CD4-positive, alpha-beta T cell treated with Interferon alpha-2 for 1 hour (primary cell): ENCODE results near the gene PDE4B.

Source experiments
- DNase-seq, 2 donors: peaks; one replicate each; pipeline ENCODE4 v3.0.0-alpha.2; 2020 to 2022

PDE4B gene

DNA sequence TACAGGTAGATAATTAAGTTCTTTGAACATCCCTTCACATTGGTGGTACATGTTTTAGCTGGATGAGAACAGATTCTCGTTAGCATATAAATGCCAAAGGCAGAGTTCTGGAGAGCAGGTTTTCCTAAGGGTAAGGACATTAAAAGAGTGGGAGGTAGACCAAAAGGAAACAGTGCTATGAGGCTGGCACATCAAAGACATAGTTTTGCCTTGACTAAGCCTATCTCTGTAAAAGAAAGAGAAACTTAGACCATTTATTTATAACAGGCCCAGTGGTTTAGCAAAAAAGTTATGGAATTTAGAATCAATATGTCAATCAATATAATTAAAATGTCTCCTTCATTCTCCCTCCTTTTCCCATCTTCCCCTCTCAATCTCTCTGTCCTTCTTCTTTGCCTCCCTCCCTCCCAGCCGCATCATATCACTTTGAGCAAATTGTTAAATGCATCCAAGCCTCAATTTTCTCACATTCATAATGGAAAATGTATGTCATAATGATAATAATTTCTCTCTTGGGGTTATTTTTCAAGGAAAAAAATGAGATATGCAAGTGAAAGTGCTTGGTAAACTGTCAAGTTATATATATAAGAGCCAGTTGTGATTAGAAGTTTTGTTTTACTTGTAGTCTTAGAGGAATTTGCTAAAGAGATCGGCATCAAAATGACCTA, 531.4 kb downstream of the PDE4B start:
- no peak for DNase-seq

DNA sequence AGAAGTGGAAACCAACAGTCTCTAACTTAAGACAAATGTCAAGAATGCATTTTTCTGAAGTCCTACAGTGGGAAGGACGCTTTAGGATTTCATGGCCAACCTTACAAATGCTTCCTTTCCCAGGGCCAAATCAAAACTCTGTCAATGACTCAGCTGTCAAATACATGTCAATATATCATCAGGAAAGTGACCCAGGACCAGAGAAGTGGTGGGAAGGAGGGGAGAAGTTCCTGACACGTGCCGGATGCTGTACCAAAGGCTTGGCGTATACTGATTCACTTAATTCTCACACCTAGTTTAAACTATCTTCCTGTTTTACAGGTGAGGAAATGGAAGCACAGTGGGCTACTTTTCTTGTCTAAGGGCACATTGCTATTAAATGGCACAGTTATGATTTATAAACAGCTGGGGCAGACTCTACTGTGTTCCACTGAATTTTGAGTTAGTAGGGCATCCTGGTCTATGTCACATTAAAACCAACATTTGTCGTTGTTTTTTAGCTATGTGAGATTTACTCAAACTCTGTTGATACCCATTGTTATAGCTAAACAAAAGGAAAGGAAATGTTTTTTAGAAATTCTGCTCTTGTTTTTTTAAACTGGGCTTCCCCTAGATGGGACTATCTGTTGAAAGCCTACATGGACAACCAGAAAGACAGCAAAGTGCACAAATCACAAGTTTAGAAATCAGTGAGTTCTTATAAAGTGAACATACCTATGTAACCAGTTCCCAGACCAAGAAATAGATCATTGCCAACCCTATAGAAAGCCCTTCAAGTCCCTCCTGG, 533.1 kb downstream of the PDE4B start:
- no peak for DNase-seq

DNA sequence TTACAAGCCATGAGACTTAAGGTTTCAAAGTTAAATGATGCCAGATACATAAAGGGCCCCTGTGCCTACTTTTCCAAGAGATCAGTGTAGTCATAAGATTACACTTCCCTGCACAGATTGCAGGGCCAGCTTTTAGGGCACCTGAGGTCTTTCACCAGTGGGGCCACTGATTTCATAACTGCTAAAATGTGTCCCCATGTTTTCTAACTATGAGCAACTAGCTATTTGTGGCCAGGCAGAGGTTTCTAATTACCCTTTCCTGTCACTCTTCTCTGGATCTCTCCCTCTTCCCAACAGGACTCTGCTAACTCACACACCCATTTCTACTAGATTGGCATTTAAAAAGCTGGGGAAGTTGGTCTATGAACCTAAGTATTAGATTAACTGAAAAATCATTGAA, 534.2 kb downstream of the PDE4B start:
- no peak for DNase-seq

DNA sequence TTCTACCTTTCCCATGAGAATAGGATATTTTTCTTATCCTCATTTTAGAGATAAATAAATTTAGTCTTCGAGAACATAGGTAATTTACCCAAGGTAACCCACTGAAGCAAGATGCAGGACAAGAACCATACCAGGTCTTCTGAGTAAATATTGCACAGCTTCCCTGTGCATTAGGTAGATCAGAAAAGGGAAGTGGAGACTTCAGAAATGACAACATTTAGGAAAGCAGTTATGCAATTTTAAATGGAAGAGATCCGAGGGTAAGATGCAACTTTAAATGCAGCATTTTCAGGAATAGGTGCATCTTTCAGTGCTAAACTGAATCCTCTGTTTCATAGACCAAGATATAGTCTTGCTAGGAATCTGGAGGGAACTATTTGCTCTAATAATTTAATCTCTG, 534.9 kb downstream of the PDE4B start:
- no peak for DNase-seq

DNA sequence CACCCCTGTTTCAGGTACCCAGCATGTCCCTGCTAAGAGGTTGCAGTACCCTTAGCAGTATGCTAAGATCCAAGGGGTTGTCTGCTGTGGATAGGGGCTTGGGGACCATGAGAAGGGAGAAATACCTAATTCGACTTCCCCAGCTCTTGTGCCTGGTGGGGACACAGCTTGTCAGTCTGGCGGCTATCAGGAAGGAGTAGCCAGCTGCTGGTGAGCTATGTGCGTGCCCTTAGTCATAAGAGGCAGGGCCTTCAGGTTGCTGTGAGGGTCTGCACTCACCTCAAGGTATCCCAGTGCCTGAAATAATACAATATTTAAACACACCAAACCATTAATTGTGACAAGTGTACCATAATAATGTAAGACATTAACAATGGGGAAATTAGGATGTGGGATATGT, 536.2 kb downstream of the PDE4B start:
- no peak for DNase-seq

DNA sequence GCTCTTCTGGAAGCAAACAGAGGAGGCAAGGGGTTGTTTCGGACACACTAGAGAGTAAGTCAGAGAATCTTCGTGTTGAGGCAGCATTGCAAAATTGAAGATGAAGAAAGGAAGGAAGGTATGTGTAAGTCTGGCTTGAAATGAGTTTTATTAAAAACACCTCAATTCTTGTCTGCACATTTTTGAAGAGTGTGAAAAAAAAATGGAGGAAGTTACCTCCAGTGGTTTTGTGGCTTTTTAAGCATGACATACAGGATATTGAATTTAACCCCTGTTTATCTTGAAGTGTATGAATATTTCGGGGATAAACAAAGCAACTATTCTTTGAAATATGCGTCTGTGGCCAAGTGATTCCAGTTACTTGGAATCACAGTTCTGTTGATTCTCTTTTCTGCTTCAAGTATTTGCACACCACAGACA, 538.0 kb downstream of the PDE4B start:
- DNase-seq, result peak in 1 of 2 donors; percentile 83

DNA sequence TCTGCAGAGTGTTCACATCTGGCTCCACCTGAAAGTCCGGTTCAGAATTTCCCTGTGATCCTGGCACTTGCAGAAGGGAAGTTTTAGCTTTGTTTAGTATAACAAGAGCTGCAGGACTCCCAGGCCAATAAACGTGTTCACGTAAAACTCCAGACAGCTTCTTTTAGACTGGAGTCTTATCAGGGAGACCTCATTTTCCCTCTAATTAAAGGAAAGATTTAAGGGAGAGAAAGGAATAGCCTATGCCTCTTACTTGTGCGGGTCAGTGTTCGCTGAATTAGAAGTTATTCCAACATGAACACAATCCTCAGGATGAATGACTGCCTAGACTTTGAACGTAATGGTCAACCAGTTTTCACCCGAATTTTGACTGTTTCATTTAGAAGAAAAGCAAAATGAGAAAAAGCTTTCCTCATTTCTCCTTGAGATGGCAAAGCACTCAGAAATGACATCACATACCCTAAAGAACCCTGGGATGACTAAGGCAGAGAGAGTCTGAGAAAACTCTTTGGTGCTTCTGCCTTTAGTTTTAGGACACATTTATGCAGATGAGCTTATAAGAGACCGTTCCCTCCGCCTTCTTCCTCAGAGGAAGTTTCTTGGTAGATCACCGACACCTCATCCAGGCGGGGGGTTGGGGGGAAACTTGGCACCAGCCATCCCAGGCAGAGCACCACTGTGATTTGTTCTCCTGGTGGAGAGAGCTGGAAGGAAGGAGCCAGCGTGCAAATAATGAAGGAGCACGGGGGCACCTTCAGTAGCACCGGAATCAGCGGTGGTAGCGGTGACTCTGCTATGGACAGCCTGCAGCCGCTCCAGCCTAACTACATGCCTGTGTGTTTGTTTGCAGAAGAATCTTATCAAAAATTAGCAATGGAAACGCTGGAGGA, 539.2 kb downstream of the PDE4B start:
- DNase-seq, result peak; percentile 80 to 85

DNA sequence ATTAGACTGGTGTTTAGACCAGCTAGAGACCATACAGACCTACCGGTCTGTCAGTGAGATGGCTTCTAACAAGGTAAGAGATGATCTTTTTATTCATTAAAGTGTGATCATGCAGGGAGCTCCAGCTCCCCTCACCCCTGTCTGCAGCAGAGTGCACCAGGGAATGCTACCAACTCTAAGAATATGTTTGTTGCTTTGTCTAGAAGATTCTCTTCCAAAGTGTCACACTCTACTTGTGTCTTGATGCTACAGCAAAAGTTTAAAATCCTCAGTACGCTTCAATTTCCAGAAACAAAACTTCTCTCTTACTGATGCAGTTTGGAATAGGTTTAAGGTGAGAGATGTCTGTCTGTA, 539.8 kb downstream of the PDE4B start:
- DNase-seq, result no peak

DNA sequence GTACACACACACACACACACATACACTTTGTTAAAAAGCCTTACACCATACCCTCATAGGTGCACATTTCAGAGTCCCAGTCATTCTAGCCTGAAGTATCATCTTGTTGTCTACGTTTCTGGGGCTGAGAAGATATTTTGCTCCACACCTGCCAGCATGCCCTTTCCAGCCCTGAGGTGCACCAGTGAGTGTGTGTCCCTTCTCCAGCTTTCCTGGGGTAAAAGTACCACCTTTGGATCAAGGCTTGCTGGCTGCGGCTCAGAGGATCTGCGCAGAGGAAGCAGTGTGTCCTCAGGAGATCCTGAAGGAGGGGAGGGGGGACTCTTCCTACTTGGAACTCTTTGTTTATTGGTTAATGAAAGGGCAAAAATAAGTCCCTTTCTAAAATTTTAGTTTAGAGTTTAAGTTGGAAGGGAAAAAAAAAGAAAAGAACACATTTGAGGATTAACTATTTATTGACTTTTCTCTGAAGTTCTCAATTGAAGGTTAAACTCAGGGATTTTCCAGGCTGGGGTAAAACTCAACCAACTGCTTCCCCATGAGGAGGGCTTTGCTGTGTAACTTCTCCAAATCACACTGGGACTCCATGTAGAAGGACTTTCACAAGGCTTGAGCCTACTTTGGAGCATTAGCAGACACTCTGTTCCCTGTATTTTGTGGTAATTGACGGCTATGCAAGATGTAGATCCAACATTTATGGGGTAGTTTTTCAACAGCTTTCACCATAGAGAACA, 540.9 kb downstream of the PDE4B start:
- peak; percentile 57 to 58 for DNase-seq

DNA sequence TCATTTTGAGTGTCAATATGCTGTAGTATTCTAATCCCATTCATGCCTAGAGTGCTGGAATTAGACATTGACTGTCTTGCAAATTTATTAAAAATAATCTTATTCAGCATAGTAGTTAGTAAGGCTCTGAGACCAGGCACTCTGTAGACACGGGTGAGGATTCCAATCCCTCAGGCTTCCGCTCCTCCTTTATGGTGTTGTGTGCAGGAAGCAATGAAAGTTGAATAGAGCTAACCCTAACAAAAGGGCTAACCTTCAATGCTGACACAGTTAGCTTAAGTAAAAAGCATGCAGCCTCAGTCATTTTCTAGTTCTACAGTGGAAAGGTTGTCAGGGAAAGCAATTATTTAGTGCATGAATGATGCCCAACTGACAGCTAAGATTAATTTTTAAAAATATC, 541.6 kb downstream of the PDE4B start:
- peak in 1 of 2 donors; percentile 57 for DNase-seq

DNA sequence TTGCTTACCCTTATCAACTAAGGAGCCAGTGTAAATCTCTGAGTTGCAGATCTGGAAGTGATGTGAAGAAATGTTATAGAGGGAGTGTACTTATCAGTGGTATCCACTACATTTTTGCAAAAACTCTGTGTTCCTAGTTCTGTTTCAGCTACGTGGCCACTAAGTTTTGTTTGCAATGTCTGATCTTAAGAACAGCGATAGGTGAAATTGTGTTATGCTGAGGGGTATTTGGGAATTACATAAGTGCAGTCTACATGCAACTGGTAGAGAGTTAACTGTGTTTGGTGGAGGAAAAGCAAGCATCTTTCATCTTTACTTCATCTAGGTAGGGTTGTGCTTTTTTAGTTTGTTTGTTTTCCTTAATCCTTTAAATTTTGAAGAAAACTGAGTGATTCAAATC, 542.4 kb downstream of the PDE4B start:
- peak in 1 of 2 donors; percentile 51 for DNase-seq

DNA sequence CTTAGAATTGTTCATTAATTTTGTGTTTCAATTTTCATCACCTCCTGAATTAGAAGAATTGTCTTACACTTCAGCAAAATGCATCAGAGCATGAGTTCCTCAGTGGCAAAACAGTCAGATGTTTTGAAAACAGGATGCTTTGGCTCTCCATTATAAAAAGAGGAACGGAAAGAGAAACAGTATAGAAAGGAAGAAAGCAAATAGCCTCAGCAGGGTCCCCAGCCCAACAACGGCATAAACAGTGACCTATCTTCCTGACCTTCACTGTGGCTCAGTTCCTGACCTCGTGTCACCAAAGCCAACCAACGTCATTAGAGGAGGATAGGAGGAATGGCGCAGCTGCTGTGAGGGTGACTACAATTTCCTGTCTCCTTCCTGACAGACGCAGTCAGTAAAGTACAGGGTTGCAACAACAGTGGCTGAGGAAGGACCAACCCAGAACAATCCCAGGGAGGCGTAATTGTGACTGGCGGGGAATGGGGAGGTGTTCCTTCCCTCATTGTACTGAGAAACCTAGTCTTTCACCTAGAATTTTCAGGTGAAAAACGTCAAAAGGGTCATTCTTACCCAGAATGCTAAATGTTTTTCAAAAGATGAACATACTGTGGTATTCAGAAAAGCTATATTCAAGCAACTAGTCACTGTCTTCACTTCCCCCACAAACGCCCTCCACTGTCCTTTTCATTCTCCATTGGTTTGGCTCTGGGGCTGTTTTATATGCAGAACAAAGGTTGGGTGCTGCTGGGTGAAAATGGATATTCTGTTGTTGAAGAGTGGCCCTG, 543.4 kb downstream of the PDE4B start:
- peak; percentile 92 to 94 for DNase-seq

DNA sequence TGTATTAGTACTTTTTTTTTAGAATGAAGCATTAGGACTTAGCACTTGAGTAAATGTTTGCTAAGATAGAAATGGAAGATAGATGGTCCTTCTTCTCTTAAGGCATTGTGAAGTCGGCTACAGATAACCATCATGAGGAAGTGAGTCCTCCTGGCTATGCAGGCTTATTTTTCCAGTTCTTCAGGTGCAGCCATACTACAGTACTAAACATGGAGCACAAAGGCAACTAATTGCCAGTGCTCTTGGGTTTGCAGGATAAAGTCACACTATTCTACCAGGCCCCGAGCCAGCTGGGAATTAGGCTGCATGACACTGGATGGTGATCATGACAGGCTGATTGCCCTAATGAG, 543.9 kb downstream of the PDE4B start:
- DNase-seq, result no peak

DNA sequence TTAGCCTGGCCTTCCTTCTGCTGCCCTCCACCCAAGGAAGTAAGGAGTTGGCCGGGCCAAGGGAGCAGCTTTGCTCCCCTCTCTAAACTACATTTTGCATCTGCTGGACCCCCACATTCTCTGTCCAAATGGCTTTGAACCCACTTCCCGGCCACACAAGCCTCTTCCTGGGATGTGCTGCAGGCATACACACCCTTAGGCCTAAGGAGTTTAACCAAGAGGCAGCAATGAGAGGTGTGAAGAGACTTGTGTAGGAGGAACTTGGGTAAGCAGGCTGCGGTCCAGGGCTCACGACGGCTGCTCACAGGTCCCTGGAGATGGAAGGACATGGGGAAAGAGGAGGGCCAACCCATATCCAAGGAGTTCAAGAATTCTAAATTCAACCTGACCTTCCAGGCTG, 544.6 kb downstream of the PDE4B start:
- no peak for DNase-seq

DNA sequence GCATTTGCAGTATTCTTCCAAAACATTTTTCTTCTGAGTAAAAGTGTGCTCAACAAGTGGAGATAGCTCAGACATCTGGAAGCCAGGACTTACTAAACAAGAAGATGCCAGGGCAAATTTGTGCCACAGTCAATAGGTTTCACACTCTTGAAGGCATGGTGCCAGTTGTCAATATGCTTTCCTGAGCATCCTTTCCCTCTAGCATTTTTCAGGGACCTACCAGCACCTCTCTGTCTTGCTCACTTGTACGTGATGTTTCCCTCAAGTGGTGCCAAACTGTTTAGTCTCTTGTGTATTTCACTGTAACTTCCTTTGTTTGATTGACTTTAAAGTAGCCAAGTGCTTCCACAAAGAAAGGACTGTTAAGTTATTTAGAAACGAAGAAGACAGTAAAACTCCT, 547.2 kb downstream of the PDE4B start:
- no peak for DNase-seq

DNA sequence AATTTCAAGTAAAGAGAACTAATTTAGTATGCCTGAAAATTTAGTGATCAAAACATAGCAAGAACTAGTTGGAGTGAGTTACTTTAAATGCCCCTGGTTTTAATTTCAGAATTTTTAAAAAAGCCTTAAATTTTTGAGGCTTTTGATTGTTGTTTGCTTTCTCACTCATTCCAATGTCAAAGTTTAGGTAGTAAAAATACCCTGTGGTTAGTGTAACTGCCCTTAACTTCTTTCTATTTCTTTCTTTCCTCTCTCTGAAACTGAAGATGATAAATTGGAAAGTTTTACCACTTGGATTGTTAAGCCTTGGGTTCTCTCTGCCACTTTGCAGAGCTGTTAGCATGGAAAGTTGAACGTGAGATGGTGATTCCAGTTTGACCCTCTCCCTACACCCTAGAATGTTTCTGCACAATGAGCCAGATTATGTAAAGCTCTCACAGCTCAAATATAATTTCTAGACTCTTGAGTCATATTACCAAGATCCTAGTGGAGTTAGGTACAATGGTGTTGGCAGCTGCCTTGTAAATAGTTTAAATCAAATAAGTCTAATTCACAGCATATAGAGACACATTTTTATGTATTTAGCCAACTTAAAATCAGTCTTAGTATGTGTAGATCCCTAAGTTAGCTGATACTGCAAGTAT, 548.9 kb downstream of the PDE4B start:
- DNase-seq, result no peak

DNA sequence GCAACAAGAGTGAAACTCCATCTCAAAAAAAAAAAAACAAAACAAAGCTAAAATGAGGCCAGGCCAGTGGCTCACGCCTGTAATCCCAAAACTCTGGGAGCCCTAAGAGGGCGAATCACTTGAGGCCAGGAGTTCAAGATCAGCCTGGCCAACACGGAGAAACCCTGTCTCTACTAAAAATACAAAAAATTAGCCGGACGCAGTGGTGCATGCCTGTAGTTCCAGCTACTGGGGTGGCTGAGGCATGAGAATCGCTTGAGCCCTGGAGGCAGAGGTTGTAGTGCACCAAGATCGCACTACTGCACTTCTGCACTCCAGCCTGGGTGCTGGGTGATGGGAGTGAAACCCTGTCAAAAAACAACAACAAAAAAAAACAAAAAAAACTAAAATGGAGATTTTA, 550.0 kb downstream of the PDE4B start:
- peak in 1 of 2 donors; percentile 24 for DNase-seq

DNA sequence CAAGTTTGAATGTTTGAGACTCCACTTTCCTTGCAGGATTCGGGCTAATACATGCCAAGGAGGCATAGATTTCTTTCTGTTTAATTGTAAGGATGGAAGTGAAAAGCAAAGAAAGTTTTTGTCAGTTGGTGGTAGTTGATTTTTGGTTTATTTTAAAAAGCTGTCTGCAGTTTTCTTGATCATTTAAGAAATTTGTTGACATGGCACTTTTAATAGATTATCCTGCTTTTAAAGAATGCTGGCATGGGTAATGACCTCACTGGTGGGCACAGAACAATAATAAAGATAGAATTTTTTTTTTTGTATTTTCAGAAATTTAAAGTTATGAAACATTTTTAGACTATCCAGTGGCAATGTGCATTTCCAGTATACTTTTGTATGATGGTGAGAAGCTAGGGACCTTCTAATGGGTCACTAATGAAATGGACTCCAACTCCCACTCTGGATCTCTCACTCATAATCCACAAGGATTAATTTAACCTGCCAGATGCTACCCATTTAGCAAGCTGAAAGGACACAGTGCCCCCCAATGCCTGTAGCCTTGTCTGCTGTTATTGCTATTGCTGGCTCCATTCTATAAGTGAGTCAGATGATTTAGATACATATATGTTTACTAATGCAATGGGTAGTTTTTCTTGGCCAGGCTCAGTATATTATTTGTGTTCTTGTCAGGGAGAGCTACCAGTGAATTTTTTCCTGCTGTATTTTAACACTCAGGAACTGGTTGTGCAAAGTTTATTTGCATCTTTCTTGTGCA, 551.1 kb downstream of the PDE4B start:
- DNase-seq, result no peak

DNA sequence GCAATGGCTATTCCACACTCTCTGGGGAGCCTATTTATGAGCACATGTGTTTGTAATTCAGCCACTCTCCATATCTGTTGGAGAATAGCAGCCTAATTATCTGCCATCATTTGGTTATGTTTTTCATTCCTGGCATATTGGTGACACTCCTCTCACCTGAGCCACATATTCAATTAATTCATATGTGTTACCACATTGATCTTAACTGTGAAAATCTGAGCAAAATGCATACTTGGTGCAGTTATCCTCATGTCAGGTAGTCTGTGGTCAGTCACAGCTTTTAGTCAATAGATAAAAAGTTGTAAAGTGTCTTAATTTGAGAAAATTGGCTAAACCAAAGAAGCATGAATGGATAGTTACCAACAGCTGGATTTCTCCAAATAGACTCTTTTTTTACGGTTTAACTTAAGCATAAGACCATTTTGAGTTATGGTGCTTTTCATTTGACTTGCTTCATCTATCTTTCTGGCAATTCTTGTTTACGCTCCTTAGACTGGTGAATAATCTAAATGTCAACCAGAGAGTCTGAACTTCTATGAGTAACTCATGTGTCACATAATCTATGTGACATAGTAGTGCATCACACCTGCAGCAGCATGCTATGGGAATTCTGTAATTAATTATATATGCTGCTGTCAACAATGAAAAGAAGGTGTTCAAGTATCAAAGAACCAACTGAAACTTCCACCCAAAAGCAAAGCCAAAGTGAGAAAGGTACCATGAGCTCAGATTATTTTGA, 553.5 kb downstream of the PDE4B start:
- no peak for DNase-seq

DNA sequence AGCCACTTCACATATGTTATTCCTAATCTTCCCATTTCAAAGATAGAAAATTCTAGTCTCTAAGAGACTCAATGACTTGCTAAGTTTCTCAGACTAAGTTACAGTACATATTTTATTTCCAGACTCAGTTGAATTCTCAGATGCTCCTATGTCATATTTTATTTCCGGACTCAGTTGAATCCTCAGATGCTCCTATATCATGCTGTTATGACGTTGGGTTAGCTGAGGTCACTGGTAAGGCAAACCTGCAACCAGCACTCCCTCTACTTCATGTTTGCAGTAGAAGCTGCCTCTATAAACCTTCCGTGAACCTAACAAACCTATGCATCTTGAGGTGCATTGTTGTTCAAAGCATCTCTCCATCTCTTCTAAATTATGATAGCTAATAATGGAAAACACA, 554.2 kb downstream of the PDE4B start:
- DNase-seq, result no peak
